Lower lobe of right lung (tissue), 2 donors: ENCODE data around the gene CCR5AS.

Experiments
- ATAC-seq, 2 donors: fragments of 200-7000 bp; cut with Tn5 transposase; one replicate each; pipeline ENCODE4 v1.9.1; 2020 to 2022; ENCODE audit warnings: mild to moderate bottlenecking in 2 of 2, moderate library complexity in 2 of 2
- DNase-seq: peaks from one replicate; pipeline ENCODE4 v3.0.0-alpha.2; 2020
- H3K27ac ChIP-seq: fragments of 200-600 bp; one replicate; pipeline ENCODE4 v1.8.0; 2022
- H3K27me3 ChIP-seq: fragments of 200-600 bp; one replicate; pipeline ENCODE4 v1.8.0; 2022; ENCODE audit warnings: low read depth
- H3K36me3 ChIP-seq: fragments of 200-600 bp; one replicate; pipeline ENCODE4 v1.8.0; 2022; ENCODE audit warnings: mild to moderate bottlenecking
- H3K4me1 ChIP-seq: fragments of 200-600 bp; one replicate; pipeline ENCODE4 v1.8.0; 2022
- H3K4me3 ChIP-seq: fragments of 200-600 bp; one replicate; pipeline ENCODE4 v1.8.0; 2022; ENCODE audit warnings: mild to moderate bottlenecking
- H3K9me3 ChIP-seq: fragments of 200-600 bp; one replicate; pipeline ENCODE4 v1.8.0; 2022
- intact Hi-C: fragments of 100-400 bp; cut with DNase I; formaldehyde crosslinking; loops from one replicate; pipeline ENCODE4 v1.11.0; 2022
- TF ChIP-seq, protein P1 (sequence below): fragments of 200-600 bp; IDR thresholded peaks from one replicate; pipeline ENCODE4 v1.8.0; 2022; ENCODE audit warnings: antibody characterized with exemption, mild to moderate bottlenecking
- donor health status: DM: no; HTN: yes; CAD: no; lungs with severe emphysema.

Gene CCR5AS

DNA sequence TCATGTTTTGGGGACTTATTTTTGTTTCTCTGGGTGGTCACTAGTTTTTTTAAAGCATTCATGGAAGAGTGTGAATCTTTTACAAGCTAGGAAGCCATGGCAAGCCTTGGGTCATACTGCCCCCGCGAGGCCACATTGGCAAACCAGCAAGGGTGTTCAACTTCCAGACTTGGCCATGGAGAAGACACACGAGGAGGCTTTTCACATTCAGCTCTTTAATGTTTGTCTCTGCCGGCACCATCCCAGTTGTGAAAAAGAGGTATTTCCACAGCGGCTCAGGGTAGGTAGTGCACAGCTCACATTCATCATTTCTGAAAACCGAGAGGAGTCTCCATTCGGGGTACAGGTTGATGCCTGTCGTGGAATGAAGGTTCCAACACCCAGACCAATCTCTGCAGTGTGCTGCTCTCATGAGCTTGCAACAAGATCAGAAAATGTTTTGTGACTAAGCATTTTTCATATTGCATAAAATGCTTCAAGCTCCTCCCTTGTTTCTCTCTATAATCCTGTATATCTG lies 28.4 kb downstream of the CCR5AS start:
- Histone ChIP-seq H3K27ac (no peak overlapping the region), H3K36me3 (no peaks in the 10 kb centered on the region), H3K4me1 (peaks cover 47% of the 10 kb centered on the region), H3K27me3 (no peaks in the 10 kb centered on the region), H3K4me3 (no peak overlapping the region), H3K9me3 (no peaks in the 10 kb centered on the region)
- DNase-seq (peak; percentile 77), ATAC-seq (peak; percentile 64 to 79)
- intact Hi-C loops, result loop anchor here (10.0 kb wide), 1 partner anchor 294 kb away; no protein-coding TSS in a partner anchor
- TF ChIP-seq, protein P1, sequence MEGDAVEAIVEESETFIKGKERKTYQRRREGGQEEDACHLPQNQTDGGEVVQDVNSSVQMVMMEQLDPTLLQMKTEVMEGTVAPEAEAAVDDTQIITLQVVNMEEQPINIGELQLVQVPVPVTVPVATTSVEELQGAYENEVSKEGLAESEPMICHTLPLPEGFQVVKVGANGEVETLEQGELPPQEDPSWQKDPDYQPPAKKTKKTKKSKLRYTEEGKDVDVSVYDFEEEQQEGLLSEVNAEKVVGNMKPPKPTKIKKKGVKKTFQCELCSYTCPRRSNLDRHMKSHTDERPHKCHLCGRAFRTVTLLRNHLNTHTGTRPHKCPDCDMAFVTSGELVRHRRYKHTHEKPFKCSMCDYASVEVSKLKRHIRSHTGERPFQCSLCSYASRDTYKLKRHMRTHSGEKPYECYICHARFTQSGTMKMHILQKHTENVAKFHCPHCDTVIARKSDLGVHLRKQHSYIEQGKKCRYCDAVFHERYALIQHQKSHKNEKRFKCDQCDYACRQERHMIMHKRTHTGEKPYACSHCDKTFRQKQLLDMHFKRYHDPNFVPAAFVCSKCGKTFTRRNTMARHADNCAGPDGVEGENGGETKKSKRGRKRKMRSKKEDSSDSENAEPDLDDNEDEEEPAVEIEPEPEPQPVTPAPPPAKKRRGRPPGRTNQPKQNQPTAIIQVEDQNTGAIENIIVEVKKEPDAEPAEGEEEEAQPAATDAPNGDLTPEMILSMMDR, result peak; percentile 81

DNA sequence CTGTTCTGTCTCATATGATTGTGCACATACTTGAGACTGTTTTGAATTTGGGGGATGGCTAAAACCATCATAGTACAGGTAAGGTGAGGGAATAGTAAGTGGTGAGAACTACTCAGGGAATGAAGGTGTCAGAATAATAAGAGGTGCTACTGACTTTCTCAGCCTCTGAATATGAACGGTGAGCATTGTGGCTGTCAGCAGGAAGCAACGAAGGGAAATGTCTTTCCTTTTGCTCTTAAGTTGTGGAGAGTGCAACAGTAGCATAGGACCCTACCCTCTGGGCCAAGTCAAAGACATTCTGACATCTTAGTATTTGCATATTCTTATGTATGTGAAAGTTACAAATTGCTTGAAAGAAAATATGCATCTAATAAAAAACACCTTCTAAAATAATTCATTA lies 31.1 kb downstream of the CCR5AS start:
- TF ChIP-seq, protein P1, result no peak
- no peak overlapping the region for H3K4me3 ChIP-seq

DNA sequence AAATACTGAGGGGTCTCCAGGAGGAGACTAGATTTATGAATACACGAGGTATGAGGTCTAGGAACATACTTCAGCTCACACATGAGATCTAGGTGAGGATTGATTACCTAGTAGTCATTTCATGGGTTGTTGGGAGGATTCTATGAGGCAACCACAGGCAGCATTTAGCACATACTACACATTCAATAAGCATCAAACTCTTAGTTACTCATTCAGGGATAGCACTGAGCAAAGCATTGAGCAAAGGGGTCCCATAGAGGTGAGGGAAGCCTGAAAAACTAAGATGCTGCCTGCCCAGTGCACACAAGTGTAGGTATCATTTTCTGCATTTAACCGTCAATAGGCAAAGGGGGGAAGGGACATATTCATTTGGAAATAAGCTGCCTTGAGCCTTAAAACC lies 31.6 kb downstream of the CCR5AS start:
- Histone ChIP-seq H3K9me3 (no peaks in the 10 kb centered on the region), H3K4me3 (no peak overlapping the region), H3K4me1 (peaks cover 37% of the 10 kb centered on the region), H3K27ac (no peak overlapping the region), H3K27me3 (no peaks in the 10 kb centered on the region), H3K36me3 (no peaks in the 10 kb centered on the region)
- intact Hi-C loops, result loop anchor here (10.0 kb wide), 1 partner anchor 290 kb away; no protein-coding TSS in a partner anchor
- DNase-seq (no peak), ATAC-seq (no peak)
- TF ChIP-seq, protein P1, result no peak

More for the DNA sequence above, 31.1 kb downstream of the CCR5AS start:
- peaks cover 37% of the 10 kb centered on the region for H3K4me1 ChIP-seq
- H3K27ac ChIP-seq, result no peak overlapping the region
- H3K27me3 ChIP-seq, result no peaks in the 10 kb centered on the region
- no peaks in the 10 kb centered on the region for H3K36me3 ChIP-seq
- intact Hi-C loops, result loop anchor here (10.0 kb wide), 1 partner anchor 291 kb away; no protein-coding TSS in a partner anchor
- H3K9me3 ChIP-seq, result no peaks in the 10 kb centered on the region
- no peak for ATAC-seq
- DNase-seq, result no peak

DNA sequence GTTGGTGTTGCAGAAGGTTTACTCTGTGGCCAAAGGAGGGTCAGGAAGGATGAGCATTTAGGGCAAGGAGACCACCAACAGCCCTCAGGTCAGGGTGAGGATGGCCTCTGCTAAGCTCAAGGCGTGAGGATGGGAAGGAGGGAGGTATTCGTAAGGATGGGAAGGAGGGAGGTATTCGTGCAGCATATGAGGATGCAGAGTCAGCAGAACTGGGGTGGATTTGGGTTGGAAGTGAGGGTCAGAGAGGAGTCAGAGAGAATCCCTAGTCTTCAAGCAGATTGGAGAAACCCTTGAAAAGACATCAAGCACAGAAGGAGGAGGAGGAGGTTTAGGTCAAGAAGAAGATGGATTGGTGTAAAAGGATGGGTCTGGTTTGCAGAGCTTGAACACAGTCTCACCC lies 32.1 kb downstream of the CCR5AS start:
- H3K27ac ChIP-seq, result no peak overlapping the region
- no peak overlapping the region for H3K4me3 ChIP-seq
- intact Hi-C loops, result loop anchor here (10.0 kb wide), 1 partner anchor 290 kb away; no protein-coding TSS in a partner anchor
- TF ChIP-seq, protein P1, result no peak
- ATAC-seq (no peak), DNase-seq (no peak)
- H3K4me1 ChIP-seq, result peaks cover 37% of the 10 kb centered on the region
- H3K27me3 ChIP-seq, result no peaks in the 10 kb centered on the region
- no peaks in the 10 kb centered on the region for H3K36me3 ChIP-seq
- H3K9me3 ChIP-seq, result no peaks in the 10 kb centered on the region

DNA sequence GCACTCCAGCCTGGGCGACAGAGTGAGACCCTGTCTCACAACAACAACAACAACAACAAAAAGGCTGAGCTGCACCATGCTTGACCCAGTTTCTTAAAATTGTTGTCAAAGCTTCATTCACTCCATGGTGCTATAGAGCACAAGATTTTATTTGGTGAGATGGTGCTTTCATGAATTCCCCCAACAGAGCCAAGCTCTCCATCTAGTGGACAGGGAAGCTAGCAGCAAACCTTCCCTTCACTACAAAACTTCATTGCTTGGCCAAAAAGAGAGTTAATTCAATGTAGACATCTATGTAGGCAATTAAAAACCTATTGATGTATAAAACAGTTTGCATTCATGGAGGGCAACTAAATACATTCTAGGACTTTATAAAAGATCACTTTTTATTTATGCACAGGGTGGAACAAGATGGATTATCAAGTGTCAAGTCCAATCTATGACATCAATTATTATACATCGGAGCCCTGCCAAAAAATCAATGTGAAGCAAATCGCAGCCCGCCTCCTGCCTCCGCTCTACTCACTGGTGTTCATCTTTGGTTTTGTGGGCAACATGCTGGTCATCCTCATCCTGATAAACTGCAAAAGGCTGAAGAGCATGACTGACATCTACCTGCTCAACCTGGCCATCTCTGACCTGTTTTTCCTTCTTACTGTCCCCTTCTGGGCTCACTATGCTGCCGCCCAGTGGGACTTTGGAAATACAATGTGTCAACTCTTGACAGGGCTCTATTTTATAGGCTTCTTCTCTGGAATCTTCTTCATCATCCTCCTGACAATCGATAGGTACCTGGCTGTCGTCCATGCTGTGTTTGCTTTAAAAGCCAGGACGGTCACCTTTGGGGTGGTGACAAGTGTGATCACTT lies 34.1 kb downstream of the CCR5AS start:
- H3K4me1 ChIP-seq, result peaks cover 41% of the 10 kb centered on the region
- intact Hi-C loops, result loop anchor here (10.0 kb wide), 1 partner anchor 288 kb away; no protein-coding TSS in a partner anchor
- no peaks in the 10 kb centered on the region for H3K27me3 ChIP-seq
- no peak overlapping the region for H3K27ac ChIP-seq
- TF ChIP-seq, protein P1, result peak; percentile 63
- H3K36me3 ChIP-seq, result no peaks in the 10 kb centered on the region
- H3K4me3 ChIP-seq, result peak overlapping the region; percentile 22
- DNase-seq (no peak), ATAC-seq (peak; percentile 50 to 51)
- H3K9me3 ChIP-seq, result no peaks in the 10 kb centered on the region
